ENCODE measurements around the gene PCGF3.

The PCGF3 gene

GRCh38 chr4:700587-701264 lies 4.9 kb upstream of the PCGF3 start:
- 91% methylated on average over 16 of the region's 16 CpGs for WGBS
- peaks cover 8% of the 10 kb centered on the region for H3K4me1 ChIP-seq (ENCODE audit: control insufficient read depth, insufficient read depth, low read depth, low read length)
- H3K9ac ChIP-seq (ENCODE audit: low read length), result no peak overlapping the region
- H4K8ac ChIP-seq (ENCODE audit: low read length), result no peak overlapping the region
- H3K9me3 ChIP-seq (ENCODE audit: control insufficient read depth, low read length), result no peaks in the 10 kb centered on the region
- no peaks in the 10 kb centered on the region for H3K36me3 ChIP-seq (ENCODE audit: control insufficient read depth in 1 of 2, insufficient read depth in 2 of 2, low read depth in 1 of 2, low read length in 2 of 2)
- no peak overlapping the region for H2AK5ac ChIP-seq (ENCODE audit: low read length, severe bottlenecking)
- H2BK15ac ChIP-seq (ENCODE audit: low read depth, poor library complexity, severe bottlenecking), result no peak overlapping the region
- no peak overlapping the region for H3K4me2 ChIP-seq (ENCODE audit: low read length, poor library complexity, severe bottlenecking)
- H3K4me3 ChIP-seq (ENCODE audit: insufficient read depth in 1 of 2, low read depth in 1 of 2, low read length in 2 of 2), result no peak overlapping the region
- H2BK12ac ChIP-seq (ENCODE audit: low read length in 2 of 2), result no peak overlapping the region
- H2AFZ ChIP-seq (ENCODE audit: low read depth, low read length), result no peak overlapping the region
- H3K4ac ChIP-seq (ENCODE audit: low read depth in 1 of 2, low read length in 2 of 2), result no peak overlapping the region
- H3K27me3 ChIP-seq (ENCODE audit: control insufficient read depth in 1 of 2, insufficient read depth in 1 of 2, low read length in 2 of 2), result peaks cover 0 to 15% of the 10 kb centered on the region in 2 experiments
- peaks cover 3% of the 10 kb centered on the region for H3K79me1 ChIP-seq (replicated peaks; ENCODE audit: low read length, poor library complexity, severe bottlenecking)
- no peak overlapping the region for H3K27ac ChIP-seq (ENCODE audit: low read length, poor library complexity, severe bottlenecking)
- H2BK120ac ChIP-seq (ENCODE audit: low read depth, low read length), result no peak overlapping the region
- no peak overlapping the region for H3K18ac ChIP-seq (ENCODE audit: low read depth in 1 of 2, low read length in 2 of 2)
- no peak overlapping the region for H2BK5ac ChIP-seq (ENCODE audit: low read depth, low read length, poor library complexity, severe bottlenecking)
- H4K91ac ChIP-seq (ENCODE audit: low read length), result no peak overlapping the region
- no peak overlapping the region for H3K23ac ChIP-seq (ENCODE audit: low read length in 2 of 2)
- no peak overlapping the region for H3K14ac ChIP-seq (ENCODE audit: low read length in 2 of 2)
- DNase-seq, result no peak

- WGBS, result 73% methylated on average over 7 of the region's 7 CpGs
- no peak overlapping the region for H3K14ac ChIP-seq (ENCODE audit: low read length in 2 of 2)
- H3K36me3 ChIP-seq (ENCODE audit: control insufficient read depth in 1 of 2, insufficient read depth in 2 of 2, low read depth in 1 of 2, low read length in 2 of 2), result no peaks in the 10 kb centered on the region
- no peak overlapping the region for H2AK5ac ChIP-seq (ENCODE audit: low read length, severe bottlenecking)
- no peak overlapping the region for H4K8ac ChIP-seq (ENCODE audit: low read length)
- no peak overlapping the region for H2BK12ac ChIP-seq (ENCODE audit: low read length in 2 of 2)
- no peaks in the 10 kb centered on the region for H3K9me3 ChIP-seq (ENCODE audit: control insufficient read depth, low read length)
- no peak overlapping the region for H3K4me3 ChIP-seq (ENCODE audit: insufficient read depth in 1 of 2, low read depth in 1 of 2, low read length in 2 of 2)
- DNase-seq, result no peak
- peaks cover 0 to 15% of the 10 kb centered on the region in 2 experiments for H3K27me3 ChIP-seq (ENCODE audit: control insufficient read depth in 1 of 2, insufficient read depth in 1 of 2, low read length in 2 of 2)
- no peak overlapping the region for H3K27ac ChIP-seq (ENCODE audit: low read length, poor library complexity, severe bottlenecking)
- peaks cover 3% of the 10 kb centered on the region for H3K79me1 ChIP-seq (replicated peaks; ENCODE audit: low read length, poor library complexity, severe bottlenecking)
- H3K4me2 ChIP-seq (ENCODE audit: low read length, poor library complexity, severe bottlenecking), result no peak overlapping the region
- peak overlapping the region; percentile 20 for H4K91ac ChIP-seq (ENCODE audit: low read length)
- peaks cover 19% of the 10 kb centered on the region for H3K4me1 ChIP-seq (ENCODE audit: control insufficient read depth, insufficient read depth, low read depth, low read length)
- H2AFZ ChIP-seq (ENCODE audit: low read depth, low read length), result no peak overlapping the region
- no peak overlapping the region for H3K23ac ChIP-seq (ENCODE audit: low read length in 2 of 2)
- no peak overlapping the region for H3K18ac ChIP-seq (ENCODE audit: low read depth in 1 of 2, low read length in 2 of 2)
- H3K4ac ChIP-seq (ENCODE audit: low read depth in 1 of 2, low read length in 2 of 2), result no peak overlapping the region
- H2BK5ac ChIP-seq (ENCODE audit: low read depth, low read length, poor library complexity, severe bottlenecking), result no peak overlapping the region
- H2BK15ac ChIP-seq (ENCODE audit: low read depth, poor library complexity, severe bottlenecking), result no peak overlapping the region
- H3K9ac ChIP-seq (ENCODE audit: low read length), result no peak overlapping the region
- H2BK120ac ChIP-seq (ENCODE audit: low read depth, low read length), result no peak overlapping the region
These were observed 3.0 kb upstream of the PCGF3 start for GRCh38 chr4:702618-703048.

GRCh38 chr4:703336-704197 lies 2.1 kb upstream of the PCGF3 start:
- Histone ChIP-seq H3K23ac (ENCODE audit: low read length in 2 of 2) (no peak overlapping the region), H3K14ac (ENCODE audit: low read length in 2 of 2) (no peak overlapping the region), H3K9ac (ENCODE audit: low read length) (no peak overlapping the region), H3K4ac (ENCODE audit: low read depth in 1 of 2, low read length in 2 of 2) (no peak overlapping the region), H2BK5ac (ENCODE audit: low read depth, low read length, poor library complexity, severe bottlenecking) (no peak overlapping the region), H3K27ac (ENCODE audit: low read length, poor library complexity, severe bottlenecking) (no peak overlapping the region), H2BK15ac (ENCODE audit: low read depth, poor library complexity, severe bottlenecking) (no peak overlapping the region), H3K36me3 (ENCODE audit: control insufficient read depth in 1 of 2, insufficient read depth in 2 of 2, low read depth in 1 of 2, low read length in 2 of 2) (peaks cover 0 to 6% of the 10 kb centered on the region in 2 experiments), H3K79me1 (replicated peaks; ENCODE audit: low read length, poor library complexity, severe bottlenecking) (peaks cover 3% of the 10 kb centered on the region), H2AFZ (ENCODE audit: low read depth, low read length) (no peak overlapping the region), H2BK120ac (ENCODE audit: low read depth, low read length) (no peak overlapping the region), H3K4me3 (ENCODE audit: insufficient read depth in 1 of 2, low read depth in 1 of 2, low read length in 2 of 2) (no peak overlapping the region), H2AK5ac (ENCODE audit: low read length, severe bottlenecking) (no peak overlapping the region), H4K91ac (ENCODE audit: low read length) (peak overlapping the region; percentile 71), H3K9me3 (ENCODE audit: control insufficient read depth, low read length) (no peaks in the 10 kb centered on the region), H3K4me1 (ENCODE audit: control insufficient read depth, insufficient read depth, low read depth, low read length) (peaks cover 26% of the 10 kb centered on the region), H3K27me3 (ENCODE audit: control insufficient read depth in 1 of 2, insufficient read depth in 1 of 2, low read length in 2 of 2) (peaks cover 0 to 15% of the 10 kb centered on the region in 2 experiments), H4K8ac (ENCODE audit: low read length) (no peak overlapping the region), H2BK12ac (ENCODE audit: low read length in 2 of 2) (no peak overlapping the region), H3K18ac (ENCODE audit: low read depth in 1 of 2, low read length in 2 of 2) (no peak overlapping the region), H3K4me2 (ENCODE audit: low read length, poor library complexity, severe bottlenecking) (no peak overlapping the region)
- DNase-seq, result no peak
- 93% methylated on average over 9 of the region's 10 CpGs for WGBS

- no peak overlapping the region for H3K4ac ChIP-seq (ENCODE audit: low read depth in 1 of 2, low read length in 2 of 2)
- no peak overlapping the region for H3K4me3 ChIP-seq (ENCODE audit: insufficient read depth in 1 of 2, low read depth in 1 of 2, low read length in 2 of 2)
- H3K14ac ChIP-seq (ENCODE audit: low read length in 2 of 2), result no peak overlapping the region
- H2BK15ac ChIP-seq (ENCODE audit: low read depth, poor library complexity, severe bottlenecking), result peak overlapping the region; percentile 4
- H2AFZ ChIP-seq (ENCODE audit: low read depth, low read length), result no peak overlapping the region
- H3K9me3 ChIP-seq (ENCODE audit: control insufficient read depth, low read length), result no peaks in the 10 kb centered on the region
- H4K91ac ChIP-seq (ENCODE audit: low read length), result peak overlapping the region; percentile 72
- H3K4me2 ChIP-seq (ENCODE audit: low read length, poor library complexity, severe bottlenecking), result no peak overlapping the region
- H2AK5ac ChIP-seq (ENCODE audit: low read length, severe bottlenecking), result no peak overlapping the region
- peaks cover 3% of the 10 kb centered on the region for H3K79me1 ChIP-seq (replicated peaks; ENCODE audit: low read length, poor library complexity, severe bottlenecking)
- no peak for DNase-seq
- peaks cover 0 to 15% of the 10 kb centered on the region in 2 experiments for H3K27me3 ChIP-seq (ENCODE audit: control insufficient read depth in 1 of 2, insufficient read depth in 1 of 2, low read length in 2 of 2)
- H3K18ac ChIP-seq (ENCODE audit: low read depth in 1 of 2, low read length in 2 of 2), result no peak overlapping the region
- no peak overlapping the region for H2BK12ac ChIP-seq (ENCODE audit: low read length in 2 of 2)
- 94% methylated on average over 46 of the region's 46 CpGs for WGBS
- H2BK120ac ChIP-seq (ENCODE audit: low read depth, low read length), result no peak overlapping the region
- no peak overlapping the region for H2BK5ac ChIP-seq (ENCODE audit: low read depth, low read length, poor library complexity, severe bottlenecking)
- H3K23ac ChIP-seq (ENCODE audit: low read length in 2 of 2), result no peak overlapping the region
- H3K36me3 ChIP-seq (ENCODE audit: control insufficient read depth in 1 of 2, insufficient read depth in 2 of 2, low read depth in 1 of 2, low read length in 2 of 2), result peaks cover 0 to 7% of the 10 kb centered on the region in 2 experiments
- H3K4me1 ChIP-seq (ENCODE audit: control insufficient read depth, insufficient read depth, low read depth, low read length), result peaks cover 29% of the 10 kb centered on the region
- H3K27ac ChIP-seq (ENCODE audit: low read length, poor library complexity, severe bottlenecking), result no peak overlapping the region
- H4K8ac ChIP-seq (ENCODE audit: low read length), result peak overlapping the region; percentile 70
- H3K9ac ChIP-seq (ENCODE audit: low read length), result no peak overlapping the region
These were observed 1.3 kb upstream of the PCGF3 start for GRCh38 chr4:704198-704891.

Measured in mesenchymal stem cell (in vitro differentiated cells and primary cell).